Right renal cortex interstitium (tissue), 3 donors: ENCODE results near the gene USP6. TPM values are rescaled to one million over a fixed set of nuclear protein-coding genes. Genes with fewer than 3 reads are reported as not detected.
A peak's percentile ranks its signal among the peaks of the same experiment; 100 is the strongest.
"Not testable (repeated sequence)": the region's sequence is repeated elsewhere in the genome, so short reads cannot be mapped to it uniquely, and the experiment has no call there.

Source experiments
- DNase-seq, 3 donors: peaks; one replicate each; pipeline ENCODE4 v3.0.0-alpha.2; 2013; ENCODE audit warnings: low read depth in 3 of 3, low spot score in 2 of 3
- polyA plus RNA-seq, 3 donors: library from polyadenylated mRNA; unstranded; fragments of 120-200 nt; gene quantifications; one replicate each; pipeline ENCODE4 v1.2.1, GENCODE V29; 2013; ENCODE audit not compliant: insufficient read length in 3 of 3

USP6 gene
- polyA plus RNA-seq, 3 donors: 2.0 to 2.8 (median 2.8) TPM

DNA sequence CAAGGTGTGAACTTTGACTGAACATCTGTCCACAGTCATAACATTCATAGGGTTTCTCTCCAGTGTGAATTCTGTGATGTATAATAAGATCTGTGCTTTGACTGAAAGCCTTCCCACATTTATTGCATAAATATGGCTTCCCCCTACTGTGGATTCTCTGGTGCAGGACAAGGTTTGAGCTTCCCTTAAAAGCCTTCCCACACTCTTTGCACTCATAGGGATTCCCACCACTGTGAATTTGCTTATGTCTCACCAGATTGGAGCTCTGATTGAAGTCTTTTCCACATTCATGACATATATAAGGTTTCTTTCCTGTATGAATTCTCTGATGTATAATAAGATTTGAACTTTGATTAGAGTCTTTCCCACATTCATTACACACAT is 67.6 kb downstream of the USP6 start:
- DNase-seq: no peak

- no peak for DNase-seq
Measured at GRCh38 chr17:5184288-5184687, 68.5 kb downstream of the USP6 start.

- DNase-seq: peak; percentile 86 to 92 (median 89)
Measured at GRCh38 chr17:5191541-5192417, 75.9 kb downstream of the USP6 start, which contains the start of gene ZNF594. Gene ZNF594 (minus strand): TSS chr17:5191868. CDS start chr17:5184256, 7,612 bp downstream.

- no peak for DNase-seq
Measured at GRCh38 chr17:5194346-5194745, 78.5 kb downstream of the USP6 start.

- no peak for DNase-seq
Measured at GRCh38 chr17:5198472-5198871, 82.6 kb downstream of the USP6 start.

DNA sequence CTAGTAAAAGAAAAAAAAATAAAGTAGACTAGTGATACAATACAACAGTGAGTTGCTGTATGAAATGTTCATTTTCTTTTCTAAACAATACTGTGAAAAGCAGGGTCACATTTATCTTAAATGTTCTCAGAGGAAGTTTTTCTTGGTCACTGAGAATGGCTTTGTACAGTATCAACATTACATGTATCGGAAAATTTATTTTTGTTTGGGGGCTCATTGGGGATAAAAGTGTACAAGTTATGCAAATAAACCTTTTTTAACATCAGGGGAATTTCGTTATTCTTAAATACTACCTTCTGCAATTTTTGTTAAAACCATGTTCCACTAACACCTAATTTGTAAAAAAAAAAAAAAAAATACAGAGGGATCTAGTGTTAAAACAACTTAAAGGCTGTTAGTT is 84.5 kb downstream of the USP6 start:
- no peak for DNase-seq

DNA sequence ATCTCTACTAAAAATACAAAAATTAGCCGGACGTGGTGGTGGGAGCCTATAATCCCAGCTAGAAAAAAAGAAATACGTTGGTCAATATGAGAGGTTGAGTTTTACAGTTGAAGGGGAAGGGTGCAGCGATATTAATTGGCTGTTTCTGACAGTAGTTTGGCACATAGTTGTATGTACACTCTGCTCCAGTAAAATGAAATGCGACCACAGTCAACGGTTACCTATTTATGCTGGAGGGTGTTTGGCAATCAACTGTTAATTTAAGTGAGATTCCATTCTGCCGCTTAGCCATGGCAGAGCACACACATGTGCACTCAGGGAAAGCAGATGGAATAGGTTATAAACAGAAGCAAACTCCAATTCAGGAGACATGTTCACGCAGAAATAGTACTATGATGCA is 85.2 kb downstream of the USP6 start:
- DNase-seq: no peak

- DNase-seq: no peak
Measured at GRCh38 chr17:5203178-5203907, 87.5 kb downstream of the USP6 start.

GRCh38 chr17:5203908-5204294 is 88.1 kb downstream of the USP6 start:
- DNase-seq: no peak

DNA sequence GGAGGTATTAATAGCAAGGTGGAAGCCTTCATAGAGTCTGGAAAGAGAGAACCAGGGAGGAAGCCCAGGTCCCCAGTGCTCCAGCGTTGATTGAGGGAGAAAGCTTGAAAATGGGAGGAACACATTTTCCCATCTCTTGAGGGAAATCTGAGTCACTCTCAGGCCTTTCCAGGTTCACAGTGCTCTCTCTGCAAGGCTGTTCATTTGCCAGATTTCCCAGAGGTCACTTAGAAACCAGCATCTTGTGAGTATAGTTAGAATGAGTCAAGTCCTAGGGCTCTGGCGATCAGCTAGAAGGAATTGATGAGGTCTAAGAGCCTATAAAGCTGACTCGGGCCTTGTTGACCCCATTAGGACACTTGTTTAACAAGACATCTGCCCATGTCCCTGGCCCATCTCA is 93.6 kb downstream of the USP6 start:
- DNase-seq: no peak

- DNase-seq: no peak
Measured at GRCh38 chr17:5210091-5210490, 94.3 kb downstream of the USP6 start.

DNA sequence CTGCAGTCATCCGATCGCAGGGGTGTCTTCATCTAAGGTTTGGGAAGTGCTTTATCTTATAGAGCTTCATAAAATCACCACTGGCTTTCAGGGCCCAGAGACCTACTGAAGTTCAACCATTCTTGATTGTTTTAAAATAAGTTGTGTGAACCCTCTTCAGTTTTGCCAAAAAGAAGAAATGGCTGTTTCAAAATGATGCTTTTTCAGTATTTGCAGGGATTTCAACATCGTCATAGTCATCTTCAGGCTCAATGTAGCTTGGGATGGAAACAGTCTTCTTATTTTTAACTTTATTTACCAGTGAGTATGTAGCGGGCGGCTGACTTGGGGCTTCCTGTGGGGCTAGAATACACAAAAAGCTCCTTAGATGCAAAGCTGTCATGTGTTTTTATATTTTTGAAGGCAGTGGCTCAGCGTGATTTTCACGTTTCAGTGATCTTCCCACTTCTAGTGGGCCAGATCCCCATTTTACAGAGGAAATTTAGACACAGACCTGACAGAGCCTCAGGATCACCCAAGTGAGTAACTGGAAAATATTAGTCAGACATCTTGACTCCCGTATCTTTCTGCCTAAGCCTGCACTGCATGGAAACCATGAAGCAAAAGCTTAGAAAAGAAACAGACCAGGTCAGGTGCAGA is 94.9 kb downstream of the USP6 start:
- no peak for DNase-seq

GRCh38 chr17:5211458-5211857 is 95.6 kb downstream of the USP6 start:
- DNase-seq: no peak

GRCh38 chr17:5217562-5217961 is 101.7 kb downstream of the USP6 start:
- DNase-seq: not testable (repeated sequence)

- DNase-seq: no peak
Measured at GRCh38 chr17:5219536-5219935, 103.7 kb downstream of the USP6 start.

DNA sequence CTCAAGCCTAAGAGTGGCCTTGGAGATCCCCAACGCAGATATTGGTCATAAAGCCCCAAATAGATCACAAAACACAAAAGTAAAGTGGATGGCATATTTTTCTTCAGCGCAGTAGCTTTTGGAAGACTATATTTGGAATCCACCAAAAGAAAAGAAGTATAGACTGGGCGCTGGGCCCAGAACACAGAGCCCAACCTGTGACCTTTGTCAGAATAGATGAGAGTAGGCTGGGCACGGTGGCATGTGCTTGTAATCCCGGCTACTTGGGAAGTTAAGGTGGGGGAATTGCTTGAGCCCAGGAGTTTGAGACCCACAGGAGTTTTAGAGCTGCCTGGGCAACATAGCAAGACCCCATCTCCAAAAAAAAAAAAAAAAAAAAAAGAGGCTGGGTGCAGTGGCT is 104.2 kb downstream of the USP6 start:
- DNase-seq: no peak

GRCh38 chr17:5221912-5222311 is 106.1 kb downstream of the USP6 start:
- not testable (repeated sequence) for DNase-seq
